ENCODE measurements around the gene MYL6. TPM values are rescaled to one million over a fixed set of nuclear protein-coding genes. Genes with fewer than 3 reads are reported as not detected.
"Not testable (repeated sequence)": the region's sequence is repeated elsewhere in the genome, so short reads cannot be mapped to it uniquely, and the experiment has no call there.

MYL6 gene
- total and polyA plus RNA-seq, 2 donors = 2,051 to 2,137 TPM

GRCh38 chr12:56152756-56153677 lies 5.1 kb upstream of the MYL6 start:
- Histone ChIP-seq H3K27me3 (ENCODE audit: control insufficient read depth in 2 of 2, insufficient read depth in 1 of 2, low read length in 1 of 2) (no peaks in the 10 kb centered on the region), H3K27ac (ENCODE audit: low read depth in 1 of 2, low read length in 1 of 2) (peak overlapping the region in 1 of 2 donors; percentile 96), H3K36me3 (ENCODE audit: control insufficient read depth in 2 of 2, insufficient read depth in 2 of 2, low read length in 1 of 2) (peaks cover 3 to 10% of the 10 kb centered on the region in 2 donors), H3K9me3 (ENCODE audit: control insufficient read depth in 2 of 2, insufficient read depth in 1 of 2, low read length in 1 of 2) (no peaks in the 10 kb centered on the region), H3K4me1 (ENCODE audit: control insufficient read depth in 2 of 2, insufficient read depth in 2 of 2, low read length in 2 of 2) (peaks cover 18 to 45% of the 10 kb centered on the region in 2 donors), H3K4me3 (ENCODE audit: low read length in 2 of 2) (peak overlapping the region; percentile 68 to 87)
- no peak for DNase-seq (ENCODE audit: low read depth in 6 of 9, low spot score in 9 of 9)
- 28% methylated on average over 8 of the region's 8 CpGs for WGBS

- H3K9me3 ChIP-seq (ENCODE audit: control insufficient read depth in 2 of 2, insufficient read depth in 1 of 2, low read length in 1 of 2) = no peaks in the 10 kb centered on the region
- 97% methylated on average over 5 of the region's 5 CpGs for WGBS
- H3K27me3 ChIP-seq (ENCODE audit: control insufficient read depth in 2 of 2, insufficient read depth in 1 of 2, low read length in 1 of 2) = no peaks in the 10 kb centered on the region
- no peak for DNase-seq (ENCODE audit: low read depth in 6 of 9, low spot score in 9 of 9)
- no peak overlapping the region for H3K4me3 ChIP-seq (ENCODE audit: low read length in 2 of 2)
- H3K36me3 ChIP-seq (ENCODE audit: control insufficient read depth in 2 of 2, insufficient read depth in 2 of 2, low read length in 1 of 2) = peaks cover 3 to 10% of the 10 kb centered on the region in 2 donors
- H3K27ac ChIP-seq (ENCODE audit: low read depth in 1 of 2, low read length in 1 of 2) = peak overlapping the region in 1 of 2 donors; percentile 64
- H3K4me1 ChIP-seq (ENCODE audit: control insufficient read depth in 2 of 2, insufficient read depth in 2 of 2, low read length in 2 of 2) = peaks cover 18 to 45% of the 10 kb centered on the region in 2 donors
Observed at GRCh38 chr12:56153678-56154065, 4.5 kb upstream of the MYL6 start.

- peak in 3 of 9 donors; percentile 21 to 57 (median 24) for DNase-seq (ENCODE audit: low read depth in 6 of 9, low spot score in 9 of 9)
- Histone ChIP-seq H3K27me3 (ENCODE audit: control insufficient read depth in 2 of 2, insufficient read depth in 1 of 2, low read length in 1 of 2) (no peaks in the 10 kb centered on the region), H3K27ac (ENCODE audit: low read depth in 1 of 2, low read length in 1 of 2) (peak overlapping the region in 1 of 2 donors; percentile 64), H3K36me3 (ENCODE audit: control insufficient read depth in 2 of 2, insufficient read depth in 2 of 2, low read length in 1 of 2) (peaks cover 3 to 10% of the 10 kb centered on the region in 2 donors), H3K4me1 (ENCODE audit: control insufficient read depth in 2 of 2, insufficient read depth in 2 of 2, low read length in 2 of 2) (peaks cover 20 to 50% of the 10 kb centered on the region in 2 donors), H3K9me3 (ENCODE audit: control insufficient read depth in 2 of 2, insufficient read depth in 1 of 2, low read length in 1 of 2) (no peaks in the 10 kb centered on the region), H3K4me3 (ENCODE audit: low read length in 2 of 2) (no peak overlapping the region)
- WGBS = 100% methylated on average over 1 of the region's 1 CpG
Observed at GRCh38 chr12:56154246-56154771, 3.9 kb upstream of the MYL6 start.

GRCh38 chr12:56154818-56155217 lies 3.3 kb upstream of the MYL6 start:
- H3K4me1 ChIP-seq (ENCODE audit: control insufficient read depth in 2 of 2, insufficient read depth in 2 of 2, low read length in 2 of 2) = peaks cover 25 to 55% of the 10 kb centered on the region in 2 donors
- 98% methylated on average over 5 of the region's 5 CpGs for WGBS

GRCh38 chr12:56155256-56155845 lies 2.8 kb upstream of the MYL6 start:
- no peak for DNase-seq (ENCODE audit: low read depth in 6 of 9, low spot score in 9 of 9)
- Histone ChIP-seq H3K4me1 (ENCODE audit: control insufficient read depth in 2 of 2, insufficient read depth in 2 of 2, low read length in 2 of 2) (peaks cover 30 to 60% of the 10 kb centered on the region in 2 donors), H3K27ac (ENCODE audit: low read depth in 1 of 2, low read length in 1 of 2) (no peak overlapping the region), H3K9me3 (ENCODE audit: control insufficient read depth in 2 of 2, insufficient read depth in 1 of 2, low read length in 1 of 2) (no peaks in the 10 kb centered on the region), H3K27me3 (ENCODE audit: control insufficient read depth in 2 of 2, insufficient read depth in 1 of 2, low read length in 1 of 2) (no peaks in the 10 kb centered on the region), H3K36me3 (ENCODE audit: control insufficient read depth in 2 of 2, insufficient read depth in 2 of 2, low read length in 1 of 2) (peaks cover 13 to 20% of the 10 kb centered on the region in 2 donors), H3K4me3 (ENCODE audit: low read length in 2 of 2) (no peak overlapping the region)
- WGBS = 98% methylated on average over 11 of the region's 11 CpGs

More at GRCh38 chr12:56154818-56155217, 3.3 kb upstream of the MYL6 start:
- no peak overlapping the region for H3K27ac ChIP-seq (ENCODE audit: low read depth in 1 of 2, low read length in 1 of 2)
- DNase-seq (ENCODE audit: low read depth in 6 of 9, low spot score in 9 of 9) = no peak
- H3K9me3 ChIP-seq (ENCODE audit: control insufficient read depth in 2 of 2, insufficient read depth in 1 of 2, low read length in 1 of 2) = no peaks in the 10 kb centered on the region
- H3K27me3 ChIP-seq (ENCODE audit: control insufficient read depth in 2 of 2, insufficient read depth in 1 of 2, low read length in 1 of 2) = no peaks in the 10 kb centered on the region
- H3K4me3 ChIP-seq (ENCODE audit: low read length in 2 of 2) = no peak overlapping the region
- peaks cover 7 to 15% of the 10 kb centered on the region in 2 donors for H3K36me3 ChIP-seq (ENCODE audit: control insufficient read depth in 2 of 2, insufficient read depth in 2 of 2, low read length in 1 of 2)

- H3K27me3 ChIP-seq (ENCODE audit: control insufficient read depth in 2 of 2, insufficient read depth in 1 of 2, low read length in 1 of 2); DNase-seq (ENCODE audit: low read depth in 6 of 9, low spot score in 9 of 9); H3K9me3 ChIP-seq (ENCODE audit: control insufficient read depth in 2 of 2, insufficient read depth in 1 of 2, low read length in 1 of 2): not testable (repeated sequence)
- WGBS = 97% methylated on average over 21 of the region's 21 CpGs
- Histone ChIP-seq H3K27ac (ENCODE audit: low read depth in 1 of 2, low read length in 1 of 2) (peak overlapping the region; percentile 77 to 91), H3K4me1 (ENCODE audit: control insufficient read depth in 2 of 2, insufficient read depth in 2 of 2, low read length in 2 of 2) (peaks cover 37 to 65% of the 10 kb centered on the region in 2 donors), H3K36me3 (ENCODE audit: control insufficient read depth in 2 of 2, insufficient read depth in 2 of 2, low read length in 1 of 2) (peaks cover 26 to 33% of the 10 kb centered on the region in 2 donors), H3K4me3 (ENCODE audit: low read length in 2 of 2) (peak overlapping the region in 1 of 2 donors; percentile 62)
Observed at GRCh38 chr12:56156464-56157200, 1.5 kb upstream of the MYL6 start.

GRCh38 chr12:56157201-56158028 lies 744 bp upstream of the MYL6 start:
- DNase-seq (ENCODE audit: low read depth in 6 of 9, low spot score in 9 of 9) = peak in 8 of 9 donors; percentile 47 to 82 (median 52)
- H3K36me3 ChIP-seq (ENCODE audit: control insufficient read depth in 2 of 2, insufficient read depth in 2 of 2, low read length in 1 of 2) = peaks cover 33 to 41% of the 10 kb centered on the region in 2 donors
- H3K4me3 ChIP-seq (ENCODE audit: low read length in 2 of 2) = peak overlapping the region; percentile 62 to 88
- WGBS = 7% methylated on average over 45 of the region's 45 CpGs
- no peaks in the 10 kb centered on the region for H3K9me3 ChIP-seq (ENCODE audit: control insufficient read depth in 2 of 2, insufficient read depth in 1 of 2, low read length in 1 of 2)
- no peaks in the 10 kb centered on the region for H3K27me3 ChIP-seq (ENCODE audit: control insufficient read depth in 2 of 2, insufficient read depth in 1 of 2, low read length in 1 of 2)
- H3K27ac ChIP-seq (ENCODE audit: low read depth in 1 of 2, low read length in 1 of 2) = peak overlapping the region; percentile 77 to 91
- peaks cover 37 to 63% of the 10 kb centered on the region in 2 donors for H3K4me1 ChIP-seq (ENCODE audit: control insufficient read depth in 2 of 2, insufficient read depth in 2 of 2, low read length in 2 of 2)

GRCh38 chr12:56158926-56159461 lies 835 bp downstream of the MYL6 start:
- Histone ChIP-seq H3K4me1 (ENCODE audit: control insufficient read depth in 2 of 2, insufficient read depth in 2 of 2, low read length in 2 of 2) (peaks cover 26 to 49% of the 10 kb centered on the region in 2 donors), H3K4me3 (ENCODE audit: low read length in 2 of 2) (peak overlapping the region; percentile 62 to 88), H3K27me3 (ENCODE audit: control insufficient read depth in 2 of 2, insufficient read depth in 1 of 2, low read length in 1 of 2) (no peaks in the 10 kb centered on the region), H3K9me3 (ENCODE audit: control insufficient read depth in 2 of 2, insufficient read depth in 1 of 2, low read length in 1 of 2) (no peaks in the 10 kb centered on the region), H3K27ac (ENCODE audit: low read depth in 1 of 2, low read length in 1 of 2) (peak overlapping the region; percentile 91 to 92), H3K36me3 (ENCODE audit: control insufficient read depth in 2 of 2, insufficient read depth in 2 of 2, low read length in 1 of 2) (peaks cover 47 to 57% of the 10 kb centered on the region in 2 donors)
- DNase-seq (ENCODE audit: low read depth in 6 of 9, low spot score in 9 of 9) = peak in 4 of 9 donors; percentile 22 to 56 (median 30)
- 6% methylated on average over 6 of the region's 6 CpGs for WGBS

All from thymus (tissue), 11 donors.